HepG2 (cell line): ENCODE measurements around the gene CBL. TPM values are rescaled to one million over a fixed set of nuclear protein-coding genes. Genes with fewer than 3 reads are reported as not detected.

ENCODE experiments used
- AGO2 ChIP-seq: fragments of 200-400 bp; formaldehyde crosslinking; optimal IDR thresholded peaks from 2 replicates; pipeline ENCODE3; 2017; ENCODE audit warnings: mild to moderate bottlenecking, low read depth, low read length, moderate library complexity
- ELF4 ChIP-seq: sonication (generic); formaldehyde crosslinking; IDR thresholded peaks from 2 replicates; pipeline ENCODE4 v1.5.0; 2020; ENCODE audit warnings: missing genetic modification reagents, mild to moderate bottlenecking, moderate library complexity, borderline replicate concordance
- GLI4 ChIP-seq: sonication (generic); formaldehyde crosslinking; IDR thresholded peaks from 2 replicates; pipeline ENCODE4 v1.5.1; 2020; ENCODE audit warnings: missing genetic modification reagents, mild to moderate bottlenecking, moderate library complexity, borderline replicate concordance
- ISX ChIP-seq: sonication (generic); formaldehyde crosslinking; conservative IDR thresholded peaks from 2 replicates; pipeline ENCODE4 v1.5.0; 2020; ENCODE audit warnings: missing genetic modification reagents
- ONECUT2 ChIP-seq: sonication (generic); formaldehyde crosslinking; IDR thresholded peaks from 2 replicates; pipeline ENCODE4 v1.4.0; 2020; ENCODE audit warnings: missing genetic modification reagents
- SIN3B ChIP-seq: fragments of 150-350 bp; IDR thresholded peaks from 2 replicates; pipeline ENCODE4 v1.6.1; 2014; ENCODE audit warnings: low read length
- SMYD3 ChIP-seq: sonication (generic); formaldehyde crosslinking; IDR thresholded peaks from 2 replicates; pipeline ENCODE4 v1.8.1; 2023; ENCODE audit warnings: mild to moderate bottlenecking, missing genetic modification reagents
- THYN1 ChIP-seq: sonication (generic); formaldehyde crosslinking; IDR thresholded peaks from 2 replicates; pipeline ENCODE4 v1.8.1; 2023; ENCODE audit warnings: low read depth, mild to moderate bottlenecking, moderate library complexity, missing genetic modification reagents, borderline replicate concordance
- TOE1 ChIP-seq: sonication (generic); formaldehyde crosslinking; IDR thresholded peaks from 2 replicates; pipeline ENCODE4 v1.4.0; 2020; ENCODE audit warnings: mild to moderate bottlenecking, missing genetic modification reagents
- ZFP36 ChIP-seq: fragments of 150-350 bp; IDR thresholded peaks from 2 replicates; pipeline ENCODE4 v1.6.1; 2018; ENCODE audit warnings: borderline replicate concordance, low read length, low read depth; ENCODE audit not compliant: partially characterized antibody
- ZIK1 ChIP-seq: sonication (generic); formaldehyde crosslinking; IDR thresholded peaks from 2 replicates; pipeline ENCODE4 v1.5.0; 2020; ENCODE audit warnings: mild to moderate bottlenecking, low read depth, missing genetic modification reagents, borderline replicate concordance
- ZNF296 ChIP-seq: sonication (generic); formaldehyde crosslinking; conservative IDR thresholded peaks from 2 replicates; pipeline ENCODE4 v1.5.0; 2020; ENCODE audit warnings: mild to moderate bottlenecking, missing genetic modification reagents
- ZNF335 ChIP-seq: sonication (generic); formaldehyde crosslinking; IDR thresholded peaks from 2 replicates; pipeline ENCODE4 v1.4.0; 2020; ENCODE audit warnings: missing genetic modification reagents
- ZNF816 ChIP-seq: sonication (generic); formaldehyde crosslinking; IDR thresholded peaks from 2 replicates; pipeline ENCODE4 v1.8.0; 2022; ENCODE audit warnings: missing genetic modification reagents, mild to moderate bottlenecking, borderline replicate concordance
- ZSCAN22 ChIP-seq: sonication (generic); formaldehyde crosslinking; IDR thresholded peaks from 2 replicates; pipeline ENCODE4 v1.4.0; 2020; ENCODE audit warnings: mild to moderate bottlenecking, missing genetic modification reagents
- ZSCAN31 ChIP-seq: sonication (generic); formaldehyde crosslinking; IDR thresholded peaks from 2 replicates; pipeline ENCODE4 v1.5.0; 2020; ENCODE audit warnings: low read depth, mild to moderate bottlenecking, missing genetic modification reagents
- polyA plus RNA-seq, 8 experiments: library from polyadenylated mRNA; depleted of rRNA in 3 of 8; stranded (reverse) in 7 of 8; unstranded in 1 of 8; fragments of >200 nt; fragmentation: Illumina TruSeq in 4 of 8; extraction: Trizol in 4 of 8; gene quantifications; 2 replicates each; pipeline versions ENCODE4 v1.2.1 to v1.2.3, GENCODE V29; 2011 to 2016; ENCODE audit warnings: low read depth in 4 of 8, missing spikeins in 1 of 8, mixed read lengths in 1 of 8; ENCODE audit not compliant: insufficient read depth in 1 of 8
- total RNA-seq, 5 experiments: library from RNA; depleted of rRNA; stranded (reverse); fragments of >200 nt; fragmentation: Illumina TruSeq; extraction: Trizol; gene quantifications; 2 replicates each; pipeline ENCODE4 v1.2.3, GENCODE V29; 2016; ENCODE audit warnings: low read depth in 1 of 5

CBL gene
- total and polyA plus RNA-seq, 2 of the 13 experiments (the other 11 are each of a cell fraction or from before 2014, with no cell fraction given): 6.6 to 7.4 TPM

- no peak for TF ChIP-seq ZNF816 (CRISPR knock-in tag)
- TF ChIP-seq ISX (CRISPR knock-in tag): no peak
- no peak for TF ChIP-seq GLI4 (CRISPR knock-in tag)
- TF ChIP-seq ELF4 (CRISPR knock-in tag): no peak
- TF ChIP-seq ONECUT2 (CRISPR knock-in tag): no peak
- no peak for TF ChIP-seq ZNF296 (CRISPR knock-in tag)
- 0 out of 2 replicates have a peak, but pooled peaks have one; percentile 35 for TF ChIP-seq ZSCAN31 (CRISPR knock-in tag)
- TF ChIP-seq ZSCAN22 (CRISPR knock-in tag): no peak
- TF ChIP-seq SMYD3 (CRISPR knock-in tag): no peak
- TF ChIP-seq SIN3B: peak; percentile 93
- TF ChIP-seq TOE1 (CRISPR knock-in tag): no peak
- no peak for TF ChIP-seq ZFP36
- TF ChIP-seq AGO2: peak; percentile 60
- peak; percentile 28; the same call in 1 of the 2 replicates for TF ChIP-seq ZNF335
- TF ChIP-seq ZIK1 (CRISPR knock-in tag): no peak
- no peak for TF ChIP-seq THYN1 (CRISPR knock-in tag)
Observed at GRCh38 chr11:119334174-119334930, 128.2 kb downstream of the CBL start, which contains the start of gene RNF26 (continued).
